Fibroblast of lung (primary cell): ENCODE measurements around the gene EXD2. TPM values are rescaled to one million over a fixed set of nuclear protein-coding genes. Genes with fewer than 3 reads are reported as not detected.

Source experiments
- DNase-seq, 2 donors: peaks; one replicate each; pipeline versions ENCODE4 v3.0.0 to v3.0.0-alpha.2; 2010; ENCODE audit warnings: low read depth in 2 of 2
- H2AFZ ChIP-seq: 2 replicates; pipeline ENCODE4 v1.5.1; 2012; ENCODE audit warnings: low read length, control low read depth, inconsistent platforms
- H3K27ac ChIP-seq: 2 replicates; pipeline ENCODE4 v1.5.1; 2011; ENCODE audit warnings: low read length, control low read depth; ENCODE audit not compliant: insufficient read depth
- H3K27me3 ChIP-seq: 2 replicates; pipeline ENCODE4 v1.5.1; 2011; ENCODE audit warnings: mild to moderate bottlenecking, low read length; ENCODE audit not compliant: control insufficient read depth, insufficient read depth
- H3K36me3 ChIP-seq: 2 replicates; pipeline ENCODE4 v1.5.1; 2011; ENCODE audit warnings: low read length; ENCODE audit not compliant: control insufficient read depth, insufficient read depth
- H3K4me1 ChIP-seq: 2 replicates; pipeline ENCODE4 v1.5.1; 2011; ENCODE audit warnings: low read length; ENCODE audit not compliant: control insufficient read depth, insufficient read depth; ENCODE audit errors: extremely low read depth
- H3K4me2 ChIP-seq: 2 replicates; pipeline ENCODE4 v1.5.1; 2011; ENCODE audit warnings: low read length, control low read depth; ENCODE audit not compliant: insufficient read depth; ENCODE audit errors: extremely low read depth
- H3K4me3 ChIP-seq, 4 experiments: fragments of 200-600 bp in 1 of 4; sonication (generic) in 1 of 4; replicated peaks in 1 of 4; 2 replicates each; pipeline ENCODE4 v1.5.1; 2011 to 2016; ENCODE audit warnings: low read length in 4 of 4, low read depth in 3 of 4, mild to moderate bottlenecking in 3 of 4, control low read depth in 2 of 4, inconsistent platforms in 1 of 4, mixed read lengths in 1 of 4; ENCODE audit not compliant: insufficient read depth in 1 of 4; ENCODE audit errors: control extremely low read depth in 1 of 4
- H3K79me2 ChIP-seq: 2 replicates; pipeline ENCODE4 v1.5.1; 2012; ENCODE audit warnings: mild to moderate bottlenecking, low read length, inconsistent platforms; ENCODE audit not compliant: control insufficient read depth, insufficient read depth
- H3K9ac ChIP-seq: 2 replicates; pipeline ENCODE4 v1.5.1; 2011; ENCODE audit warnings: mild to moderate bottlenecking, low read length, control low read depth; ENCODE audit not compliant: insufficient read depth
- H3K9me3 ChIP-seq: 2 replicates; pipeline ENCODE4 v1.5.1; 2012; ENCODE audit warnings: low read depth, low read length; ENCODE audit not compliant: control insufficient read depth, insufficient read depth
- H4K20me1 ChIP-seq: 2 replicates; pipeline ENCODE4 v1.5.1; 2011; ENCODE audit warnings: low read length; ENCODE audit not compliant: control insufficient read depth, insufficient read depth; ENCODE audit errors: extremely low read depth
- EZH2 ChIP-seq: IDR thresholded peaks from 2 replicates; pipeline ENCODE4 v1.5.1; 2012; ENCODE audit warnings: low read length, control low read depth, mild to moderate bottlenecking; ENCODE audit errors: missing control alignments
- polyA plus RNA-seq, 2 donors: library from polyadenylated mRNA; depleted of rRNA in 1 of 2; stranded (reverse) in 1 of 2; unstranded in 1 of 2; fragments of >200 nt; gene quantifications; 2 replicates each; pipeline ENCODE4 v1.2.1, GENCODE V29; 2011 to 2012; ENCODE audit warnings: missing spikeins in 1 of 2
- total RNA-seq: library from RNA; depleted of rRNA; stranded (reverse); fragments of >200 nt; gene quantifications from 2 replicates; pipeline ENCODE4 v1.2.1, GENCODE V29; 2014
- TF ChIP-seq, protein P1 (sequence below), 2 donors: IDR thresholded peaks in 1 of 2; conservative IDR thresholded peaks in 1 of 2; 1 replicate in 1 of 2; 2 replicates in 1 of 2; pipeline ENCODE4 v1.5.1; 2011 to 2012; ENCODE audit warnings: low read length in 2 of 2, control low read depth in 1 of 2, inconsistent platforms in 1 of 2, low read depth in 1 of 2, mild to moderate bottlenecking in 1 of 2

Gene EXD2
- total and polyA plus RNA-seq, 2 donors (not counting 1 experiment from before 2014, with no cell fraction given), result 25.5 to 27.7 TPM

DNA sequence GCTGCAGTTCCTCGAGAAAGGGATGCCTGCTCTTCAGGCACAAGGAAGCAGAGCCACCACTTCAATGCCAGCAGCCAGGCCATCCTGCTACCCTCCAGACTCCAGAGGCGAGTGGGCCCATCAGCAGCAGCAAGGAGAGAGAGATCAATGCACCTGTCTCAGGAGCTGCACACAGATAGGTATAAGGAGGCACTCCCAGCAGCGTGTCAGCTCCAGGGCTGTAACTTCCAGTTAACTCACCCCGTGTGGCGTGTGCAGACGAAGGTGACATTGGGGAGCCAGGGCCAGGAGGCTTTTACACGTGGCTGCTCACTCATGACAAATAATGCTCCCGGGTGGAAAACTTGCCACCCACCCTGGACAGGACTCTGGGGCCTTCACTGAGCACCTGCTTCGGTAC is 92.9 kb downstream of the EXD2 start:
- Histone ChIP-seq H3K27me3 (no peaks in the 10 kb centered on the region), H3K36me3 (no peaks in the 10 kb centered on the region), H4K20me1 (no peaks in the 10 kb centered on the region), H3K4me1 (peaks cover 3% of the 10 kb centered on the region), H3K79me2 (no peaks in the 10 kb centered on the region), H3K4me2 (no peak overlapping the region), H3K9me3 (no peaks in the 10 kb centered on the region), H2AFZ (no peak overlapping the region), H3K4me3 (no peak overlapping the region), H3K9ac (no peak overlapping the region), H3K27ac (no peak overlapping the region)
- no peak for DNase-seq
- TF ChIP-seq, protein P1, sequence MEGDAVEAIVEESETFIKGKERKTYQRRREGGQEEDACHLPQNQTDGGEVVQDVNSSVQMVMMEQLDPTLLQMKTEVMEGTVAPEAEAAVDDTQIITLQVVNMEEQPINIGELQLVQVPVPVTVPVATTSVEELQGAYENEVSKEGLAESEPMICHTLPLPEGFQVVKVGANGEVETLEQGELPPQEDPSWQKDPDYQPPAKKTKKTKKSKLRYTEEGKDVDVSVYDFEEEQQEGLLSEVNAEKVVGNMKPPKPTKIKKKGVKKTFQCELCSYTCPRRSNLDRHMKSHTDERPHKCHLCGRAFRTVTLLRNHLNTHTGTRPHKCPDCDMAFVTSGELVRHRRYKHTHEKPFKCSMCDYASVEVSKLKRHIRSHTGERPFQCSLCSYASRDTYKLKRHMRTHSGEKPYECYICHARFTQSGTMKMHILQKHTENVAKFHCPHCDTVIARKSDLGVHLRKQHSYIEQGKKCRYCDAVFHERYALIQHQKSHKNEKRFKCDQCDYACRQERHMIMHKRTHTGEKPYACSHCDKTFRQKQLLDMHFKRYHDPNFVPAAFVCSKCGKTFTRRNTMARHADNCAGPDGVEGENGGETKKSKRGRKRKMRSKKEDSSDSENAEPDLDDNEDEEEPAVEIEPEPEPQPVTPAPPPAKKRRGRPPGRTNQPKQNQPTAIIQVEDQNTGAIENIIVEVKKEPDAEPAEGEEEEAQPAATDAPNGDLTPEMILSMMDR (conservative IDR thresholded peaks at IDR 0.05 in 1 of 2, IDR thresholded peaks at IDR 0.05 in 1 of 2; ENCODE audit: low read depth in 1 of 2, low read length in 2 of 2), result no peak
- TF ChIP-seq EZH2, result no peak

DNA sequence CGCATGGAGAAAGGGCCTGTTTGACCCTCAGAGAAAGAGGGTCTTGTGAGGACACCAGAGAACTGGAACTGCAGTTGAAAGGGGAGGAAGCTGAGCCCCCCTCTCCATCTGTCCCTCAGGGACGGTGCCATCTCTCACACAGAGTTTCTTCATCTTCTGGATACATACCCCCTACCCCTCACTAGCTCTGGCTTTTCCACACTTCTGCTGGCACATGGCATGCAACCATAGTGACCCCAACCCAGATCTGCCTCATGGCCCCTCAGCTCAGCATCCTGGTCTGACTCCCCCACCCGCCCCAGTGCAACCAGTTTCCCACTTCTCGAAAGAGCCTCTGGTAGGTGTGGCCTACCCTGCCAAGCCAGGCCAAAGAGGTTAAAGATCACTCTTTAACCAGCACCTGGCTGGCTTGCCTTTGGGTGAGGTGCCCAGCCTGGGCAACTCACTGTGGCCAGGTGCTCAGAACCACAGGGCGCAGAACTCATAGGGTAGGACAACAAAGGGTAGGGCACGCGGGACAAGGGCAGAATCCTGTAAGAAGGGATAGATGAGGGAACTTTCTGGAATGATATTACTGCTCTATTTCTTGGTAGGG is 94.5 kb downstream of the EXD2 start:
- Histone ChIP-seq H3K4me2 (no peak overlapping the region), H3K27me3 (no peaks in the 10 kb centered on the region), H2AFZ (no peak overlapping the region), H4K20me1 (no peaks in the 10 kb centered on the region), H3K4me3 (no peak overlapping the region), H3K27ac (no peak overlapping the region), H3K9ac (no peak overlapping the region), H3K79me2 (no peaks in the 10 kb centered on the region), H3K9me3 (no peaks in the 10 kb centered on the region), H3K4me1 (peaks cover 3% of the 10 kb centered on the region), H3K36me3 (no peaks in the 10 kb centered on the region)
- TF ChIP-seq, protein P1 (conservative IDR thresholded peaks at IDR 0.05 in 1 of 2, IDR thresholded peaks at IDR 0.05 in 1 of 2; ENCODE audit: low read depth in 1 of 2, low read length in 2 of 2), result no peak
- TF ChIP-seq EZH2, result no peak
- no peak for DNase-seq

- H3K27ac ChIP-seq, result no peak overlapping the region
- no peak overlapping the region for H2AFZ ChIP-seq
- H3K4me1 ChIP-seq, result peaks cover 3% of the 10 kb centered on the region
Measured at GRCh38 chr14:69287098-69288010, 96.1 kb downstream of the EXD2 start.

More at GRCh38 chr14:69287098-69288010, 96.1 kb downstream of the EXD2 start:
- no peak overlapping the region for H3K4me2 ChIP-seq
- no peaks in the 10 kb centered on the region for H3K27me3 ChIP-seq
- H3K9ac ChIP-seq, result no peak overlapping the region
- TF ChIP-seq, protein P1 (conservative IDR thresholded peaks at IDR 0.05 in 1 of 2, IDR thresholded peaks at IDR 0.05 in 1 of 2; ENCODE audit: low read depth in 1 of 2, low read length in 2 of 2), result peak in 1 of 2 donors; percentile 9
- TF ChIP-seq EZH2, result no peak
- no peaks in the 10 kb centered on the region for H3K36me3 ChIP-seq
- no peak overlapping the region for H3K4me3 ChIP-seq
- no peaks in the 10 kb centered on the region for H3K79me2 ChIP-seq
- no peaks in the 10 kb centered on the region for H4K20me1 ChIP-seq
- DNase-seq, result peak in 1 of 2 donors; percentile 29
- no peaks in the 10 kb centered on the region for H3K9me3 ChIP-seq
